HCT116 (cell line): ENCODE results near the gene ANTXRL. TPM values are rescaled to one million over a fixed set of nuclear protein-coding genes. Genes with fewer than 3 reads are reported as not detected.

Experiments
- ATAC-seq: fragments of 200-7000 bp; cut with Tn5 transposase; 2 replicates; pipeline ENCODE4 v1.9.1; 2020; ENCODE audit warnings: mild to moderate bottlenecking, moderate library complexity
- BruUV-seq: library from RNA; stranded (reverse); fragments of 400-500 nt; replicated peaks from 2 replicates; lab custom pipeline; 2021; lab: Mats Ljungman, UMichigan
- CTCF ChIA-PET: fragments of 300-600 bp; sonication (Branson Sonifier 250); formaldehyde crosslinking; loops from one replicate; lab custom pipeline; 2021; ENCODE audit warnings: antibody characterized with exemption; lab: Charles Lee
- POLR2A ChIA-PET: fragments of 300-600, 350-600 bp; sonication (Branson Sonifier 250); formaldehyde crosslinking; loops from one replicate; lab custom pipeline; 2021; ENCODE audit warnings: antibody characterized with exemption; lab: Charles Lee
- RAD21 ChIA-PET, 2 experiments: fragments of 300-600 bp; sonication (Branson Sonifier 250); formaldehyde crosslinking; loops; one replicate each; lab custom pipeline; 2023; ENCODE audit warnings: low total read pairs in 2 of 2; ENCODE audit not compliant: uncharacterized antibody in 2 of 2, unreplicated experiment in 2 of 2, low non-redundant PET in 1 of 2; lab: Charles Lee
- DNase-seq: peaks from one replicate; pipeline ENCODE4 v3.0.0-alpha.2; 2010; ENCODE audit warnings: low read depth, low spot score
- H2AFZ ChIP-seq: fragments of 200-600 bp; shearing (Covaris generic), sonication (generic); 2 replicates; pipeline ENCODE4 v1.6.1; 2017; ENCODE audit warnings: low read depth, mixed run types, mixed read lengths, antibody characterized with exemption, low read length; ENCODE audit not compliant: poor library complexity, severe bottlenecking
- H3K27ac ChIP-seq: 2 replicates; pipeline ENCODE4 v1.5.1; 2012; ENCODE audit warnings: low read depth, low read length
- H3K27me3 ChIP-seq: fragments of 200-600 bp; sonication (generic); 2 replicates; pipeline ENCODE4 v1.6.1; 2016; ENCODE audit warnings: mixed run types, low read length, mixed read lengths; ENCODE audit not compliant: insufficient read depth
- H3K36me3 ChIP-seq, 2 experiments: fragments of 200-500 bp in 1 of 2; fragments of 200-600 bp in 1 of 2; sonication (Bioruptor generic) in 1 of 2; sonication (generic) in 1 of 2; 2 replicates each; pipeline versions ENCODE4 v1.5.1 to v1.6.1; 2014 to 2016; ENCODE audit warnings: low read length in 2 of 2, inconsistent platforms in 1 of 2, mixed read lengths in 1 of 2, mixed run types in 1 of 2; ENCODE audit not compliant: insufficient read depth in 2 of 2, control insufficient read depth in 1 of 2
- H3K4me1 ChIP-seq, 2 experiments: fragments of 200-600 bp in 1 of 2; sonication (generic) in 1 of 2; 2 replicates each; pipeline versions ENCODE4 v1.5.1 to v1.6.1; 2012 to 2017; ENCODE audit warnings: low read length in 2 of 2, inconsistent platforms in 1 of 2, mild to moderate bottlenecking in 1 of 2, mixed read lengths in 1 of 2, mixed run types in 1 of 2, moderate library complexity in 1 of 2; ENCODE audit not compliant: insufficient read depth in 2 of 2, control insufficient read depth in 1 of 2
- H3K4me2 ChIP-seq: fragments of 200-600 bp; sonication (generic); 2 replicates; pipeline ENCODE4 v1.6.1; 2017; ENCODE audit warnings: mixed run types, low read length, mixed read lengths
- H3K4me3 ChIP-seq, 2 experiments: fragments of 200-600 bp in 1 of 2; sonication (generic) in 1 of 2; replicated peaks in 1 of 2; 2 replicates each; pipeline ENCODE4 v1.5.1; 2011 to 2016; ENCODE audit warnings: low read length in 2 of 2, control low read depth in 1 of 2, low read depth in 1 of 2, mild to moderate bottlenecking in 1 of 2, mixed read lengths in 1 of 2, mixed run types in 1 of 2
- H3K79me2 ChIP-seq: fragments of 200-600 bp; sonication (generic); 2 replicates; pipeline ENCODE4 v1.6.1; 2017; ENCODE audit warnings: mild to moderate bottlenecking, mixed run types, low read length, moderate library complexity, mixed read lengths; ENCODE audit not compliant: insufficient read depth
- H3K9ac ChIP-seq: fragments of 200-600 bp; sonication (generic); 2 replicates; pipeline ENCODE4 v1.6.1; 2016; ENCODE audit warnings: low read length, mixed read lengths
- H3K9me2 ChIP-seq: fragments of 200-600 bp; sonication (generic), shearing (Covaris generic); 2 replicates; pipeline ENCODE4 v1.6.1; 2017; ENCODE audit warnings: mixed run types, mild to moderate bottlenecking, moderate library complexity; ENCODE audit not compliant: insufficient read depth
- H3K9me3 ChIP-seq, 2 experiments: fragments of 200-500 bp in 1 of 2; fragments of 200-600 bp in 1 of 2; sonication (Bioruptor generic) in 1 of 2; sonication (generic) in 1 of 2; 2 replicates each; pipeline ENCODE4 v1.6.1; 2014 to 2017; ENCODE audit warnings: low read length in 2 of 2, mixed read lengths in 2 of 2, inconsistent platforms in 1 of 2, low read depth in 1 of 2, mild to moderate bottlenecking in 1 of 2, mixed run types in 1 of 2, moderate library complexity in 1 of 2; ENCODE audit not compliant: control insufficient read depth in 1 of 2, insufficient read depth in 1 of 2
- H4K20me1 ChIP-seq: fragments of 200-600 bp; sonication (generic), shearing (Covaris generic); 2 replicates; pipeline ENCODE4 v1.6.1; 2017; ENCODE audit warnings: mixed run types, mild to moderate bottlenecking, moderate library complexity; ENCODE audit not compliant: insufficient read depth
- CBX3 ChIP-seq: IDR thresholded peaks from 2 replicates; pipeline ENCODE4 v1.6.1; 2012; ENCODE audit warnings: low read depth
- CTCF ChIP-seq, 3 experiments: fragments of 200-600 bp in 1 of 3; sonication (generic) in 1 of 3; IDR thresholded peaks in 2 of 3; conservative IDR thresholded peaks in 1 of 3; 2 replicates each; pipeline ENCODE4 v1.5.1; 2012 to 2017; ENCODE audit warnings: low read depth in 2 of 3, low read length in 2 of 3, antibody characterized with exemption in 1 of 3, borderline replicate concordance in 1 of 3, control low read depth in 1 of 3, mild to moderate bottlenecking in 1 of 3, mixed read lengths in 1 of 3, mixed run types in 1 of 3, moderate library complexity in 1 of 3; ENCODE audit not compliant: insufficient read depth in 1 of 3
- ELF1 ChIP-seq: IDR thresholded peaks from 2 replicates; pipeline ENCODE4 v1.6.1; 2012; ENCODE audit warnings: low read depth, borderline replicate concordance
- EZH2 ChIP-seq: fragments of 200-600 bp; sonication (generic); IDR thresholded peaks from 2 replicates; pipeline ENCODE4 v1.6.1; 2017; ENCODE audit warnings: antibody characterized with exemption, mixed run types
- EZH2phosphoT487 ChIP-seq: fragments of 200-600 bp; IDR thresholded peaks from 2 replicates; pipeline ENCODE4 v1.6.1; 2018; ENCODE audit warnings: antibody characterized with exemption, borderline replicate concordance
- FOSL1 ChIP-seq: IDR thresholded peaks from 2 replicates; pipeline ENCODE4 v1.6.1; 2012; ENCODE audit warnings: low read depth
- POLR2A ChIP-seq: IDR thresholded peaks from 2 replicates; pipeline ENCODE4 v1.7.0; 2011; ENCODE audit warnings: borderline replicate concordance; ENCODE audit not compliant: insufficient read depth, insufficient read length; ENCODE audit errors: extremely low read depth
- POLR2AphosphoS5 ChIP-seq: IDR thresholded peaks from 2 replicates; pipeline ENCODE4 v1.6.1; 2011; ENCODE audit warnings: mild to moderate bottlenecking, low read depth, low read length, moderate library complexity
- RAD21 ChIP-seq: IDR thresholded peaks from 2 replicates; pipeline ENCODE4 v1.6.1; 2012; ENCODE audit warnings: low read depth, mild to moderate bottlenecking
- REST ChIP-seq: IDR thresholded peaks from 2 replicates; pipeline ENCODE4 v1.6.1; 2012; ENCODE audit warnings: low read depth
- SIN3A ChIP-seq: IDR thresholded peaks from 2 replicates; pipeline ENCODE4 v1.6.1; 2012; ENCODE audit warnings: low read depth
- SP1 ChIP-seq: IDR thresholded peaks from 2 replicates; pipeline ENCODE4 v1.6.1; 2012; ENCODE audit warnings: low read depth
- TCF7L2 ChIP-seq: IDR thresholded peaks from 2 replicates; pipeline ENCODE4 v1.7.0; 2011; ENCODE audit warnings: borderline replicate concordance, inconsistent platforms; ENCODE audit not compliant: insufficient read depth, insufficient read length; ENCODE audit errors: extremely low read depth
- YY1 ChIP-seq: IDR thresholded peaks from 2 replicates; pipeline ENCODE4 v1.6.1; 2011; ENCODE audit warnings: low read length, low read depth, moderate library complexity, mild to moderate bottlenecking; ENCODE audit not compliant: insufficient replicate concordance; ENCODE audit errors: extremely low read depth
- ZBTB33 ChIP-seq: IDR thresholded peaks from 2 replicates; pipeline ENCODE4 v1.6.1; 2011; ENCODE audit warnings: mild to moderate bottlenecking, low read length, moderate library complexity; ENCODE audit not compliant: insufficient replicate concordance; ENCODE audit errors: extremely low read depth
- ZNF274 ChIP-seq: fragments of 200-500 bp; sonication (Bioruptor generic); IDR thresholded peaks from 2 replicates; pipeline ENCODE4 v1.6.1; 2014; ENCODE audit warnings: mild to moderate bottlenecking, low read depth, low read length, inconsistent platforms
- intact Hi-C: fragments of 100-400 bp; cut with micrococcal nuclease; formaldehyde crosslinking; loops from 2 replicates; pipeline ENCODE4 v1.10.0; 2022
- total RNA-seq: library from RNA; stranded (reverse); gene quantifications from one replicate; pipeline ENCODE4 v1.2.1, GENCODE V29; 2021; ENCODE audit not compliant: unreplicated experiment

The ANTXRL gene
- total RNA-seq, 1 experiment from 2014 or later: not detected

- H2AFZ ChIP-seq: no peak overlapping the region
- no peak overlapping the region for H3K9ac ChIP-seq
- H3K9me3 ChIP-seq: no peaks in the 10 kb centered on the region
- ChIA-PET POLR2A (no interaction called here), CTCF (no interaction called here), RAD21 (no interaction called here)
- DNase-seq: no peak
- no peak for ATAC-seq
- H3K79me2 ChIP-seq: no peaks in the 10 kb centered on the region
- H3K9me2 ChIP-seq: no peaks in the 10 kb centered on the region
- H3K27ac ChIP-seq: no peak overlapping the region
- TF ChIP-seq RAD21 (no peak), CTCF (IDR thresholded peaks at IDR 0.05 in 2 of 3, conservative IDR thresholded peaks at IDR 0.05 in 1 of 3; ENCODE audit: borderline replicate concordance in 1 of 3, insufficient read depth in 1 of 3, low read depth in 2 of 3, low read length in 2 of 3) (no peak), POLR2AphosphoS5 (no peak), ZNF274 (no peak), CBX3 (no peak), TCF7L2 (no peak), EZH2 (no peak), SP1 (no peak), YY1 (no peak), REST (no peak), ZBTB33 (no peak), POLR2A (no peak), FOSL1 (no peak), SIN3A (no peak), ELF1 (no peak), EZH2phosphoT487 (no peak)
- BruUV-seq: no TSS peak
- H4K20me1 ChIP-seq: no peaks in the 10 kb centered on the region
- no peaks in the 10 kb centered on the region for H3K27me3 ChIP-seq
- H3K4me3 ChIP-seq: no peak overlapping the region
- H3K36me3 ChIP-seq: no peaks in the 10 kb centered on the region
- H3K4me2 ChIP-seq: no peak overlapping the region
- intact Hi-C loops: no loop called here
- peaks cover 10 to 26% of the 10 kb centered on the region in 2 experiments; a peak in 3 of 4 replicates for H3K4me1 ChIP-seq
These were observed 1.9 kb downstream of the ANTXRL start for GRCh38 chr10:46288601-46289206.
